Measurements from ENCODE around the gene FSTL3. TPM values are rescaled to one million over a fixed set of nuclear protein-coding genes. Genes with fewer than 3 reads are reported as not detected.

Gene FSTL3
- total RNA-seq, 1 experiment from 2014 or later = 317 TPM

DNA sequence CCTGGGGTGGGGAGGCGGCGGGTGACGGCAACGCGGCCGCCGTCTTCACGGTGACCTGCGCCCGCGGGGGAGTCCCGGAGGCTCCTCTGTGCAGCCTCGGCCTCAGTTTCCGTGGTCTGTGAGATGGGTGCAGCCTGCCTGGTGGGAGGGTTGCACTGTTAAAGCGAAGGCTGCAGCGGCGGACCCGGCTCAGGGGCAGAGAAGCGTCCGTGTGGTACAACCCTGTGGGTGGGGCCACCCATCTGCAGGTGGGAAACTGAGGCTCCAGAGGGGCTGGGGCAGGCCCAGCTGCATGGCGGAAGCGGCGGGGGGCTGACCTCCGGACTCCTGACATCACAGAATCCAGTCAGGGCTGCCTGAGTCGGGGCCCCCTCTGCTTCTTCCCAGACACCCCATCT is 36.0 kb upstream of the FSTL3 start:
- peaks cover 14% of the 10 kb centered on the region for H3K4me1 ChIP-seq (replicated peaks)
- no peak for DNase-seq (ENCODE audit: low read depth in 1 of 2, low spot score in 2 of 2)
- peak overlapping the region; percentile 43 for H3K4me3 ChIP-seq
- no peak overlapping the region for H3K27ac ChIP-seq
- H3K27me3 ChIP-seq (replicated peaks) = no peaks in the 10 kb centered on the region; the same call in 1 of the 2 replicates
- H3K36me3 ChIP-seq = peaks cover 9% of the 10 kb centered on the region
- H3K9me3 ChIP-seq (replicated peaks) = no peaks in the 10 kb centered on the region

DNA sequence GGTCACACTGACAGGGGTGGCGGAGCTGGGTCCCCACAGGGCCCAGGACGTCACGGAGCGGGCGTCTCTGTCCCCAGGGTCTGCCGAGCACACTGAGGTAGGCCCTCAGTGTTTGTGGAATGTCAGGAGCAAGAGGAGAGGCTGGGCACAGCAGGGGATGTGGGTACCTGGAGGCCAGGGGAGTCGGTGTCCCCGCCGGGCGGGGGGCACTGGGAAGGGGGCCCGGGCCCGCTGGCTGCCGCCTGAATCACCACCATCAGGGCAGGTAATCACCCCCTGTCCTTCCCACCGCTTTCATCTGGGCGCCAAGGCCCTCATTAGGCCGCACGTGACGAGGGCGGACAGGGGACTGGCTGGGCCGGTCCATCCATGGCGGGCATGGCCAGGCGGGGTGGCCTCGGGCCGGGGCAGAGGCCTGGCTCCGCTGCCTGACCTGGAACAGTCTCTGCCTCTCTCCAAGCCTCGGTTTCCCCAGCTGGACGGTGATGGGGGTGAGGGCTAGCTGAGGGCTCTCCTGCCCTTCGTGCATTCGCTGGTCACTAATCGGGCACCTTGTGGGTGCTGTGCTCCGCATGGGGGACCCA is 35.5 kb upstream of the FSTL3 start:
- Histone ChIP-seq H3K27ac (no peak overlapping the region), H3K36me3 (peaks cover 13% of the 10 kb centered on the region), H3K4me1 (replicated peaks) (peaks cover 14% of the 10 kb centered on the region), H3K9me3 (replicated peaks) (no peaks in the 10 kb centered on the region), H3K4me3 (no peak overlapping the region), H3K27me3 (replicated peaks) (no peaks in the 10 kb centered on the region; the same call in 1 of the 2 replicates)
- no peak for DNase-seq (ENCODE audit: low read depth in 1 of 2, low spot score in 2 of 2)

DNA sequence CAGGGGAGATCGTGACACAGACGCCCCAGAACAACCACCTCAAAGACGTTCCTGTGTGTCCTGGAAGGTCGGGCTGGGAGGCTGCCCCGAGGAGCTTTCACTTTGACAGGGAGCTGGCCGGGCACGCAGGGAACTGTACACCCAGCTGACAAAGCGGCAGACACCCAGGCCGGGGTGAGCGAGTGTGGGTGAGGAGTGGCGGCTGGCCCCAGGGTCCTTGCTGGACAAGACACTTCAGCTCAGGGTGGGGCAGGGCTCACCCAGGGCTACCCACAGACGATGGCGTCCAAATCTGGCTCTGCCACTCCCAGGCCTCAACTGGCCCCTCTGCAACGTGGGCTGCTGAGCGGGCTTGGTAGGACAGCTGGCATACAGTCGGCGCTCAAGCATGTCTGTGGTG is 34.5 kb upstream of the FSTL3 start:
- H3K4me3 ChIP-seq = no peak overlapping the region
- DNase-seq (ENCODE audit: low read depth in 1 of 2, low spot score in 2 of 2) = no peak

DNA sequence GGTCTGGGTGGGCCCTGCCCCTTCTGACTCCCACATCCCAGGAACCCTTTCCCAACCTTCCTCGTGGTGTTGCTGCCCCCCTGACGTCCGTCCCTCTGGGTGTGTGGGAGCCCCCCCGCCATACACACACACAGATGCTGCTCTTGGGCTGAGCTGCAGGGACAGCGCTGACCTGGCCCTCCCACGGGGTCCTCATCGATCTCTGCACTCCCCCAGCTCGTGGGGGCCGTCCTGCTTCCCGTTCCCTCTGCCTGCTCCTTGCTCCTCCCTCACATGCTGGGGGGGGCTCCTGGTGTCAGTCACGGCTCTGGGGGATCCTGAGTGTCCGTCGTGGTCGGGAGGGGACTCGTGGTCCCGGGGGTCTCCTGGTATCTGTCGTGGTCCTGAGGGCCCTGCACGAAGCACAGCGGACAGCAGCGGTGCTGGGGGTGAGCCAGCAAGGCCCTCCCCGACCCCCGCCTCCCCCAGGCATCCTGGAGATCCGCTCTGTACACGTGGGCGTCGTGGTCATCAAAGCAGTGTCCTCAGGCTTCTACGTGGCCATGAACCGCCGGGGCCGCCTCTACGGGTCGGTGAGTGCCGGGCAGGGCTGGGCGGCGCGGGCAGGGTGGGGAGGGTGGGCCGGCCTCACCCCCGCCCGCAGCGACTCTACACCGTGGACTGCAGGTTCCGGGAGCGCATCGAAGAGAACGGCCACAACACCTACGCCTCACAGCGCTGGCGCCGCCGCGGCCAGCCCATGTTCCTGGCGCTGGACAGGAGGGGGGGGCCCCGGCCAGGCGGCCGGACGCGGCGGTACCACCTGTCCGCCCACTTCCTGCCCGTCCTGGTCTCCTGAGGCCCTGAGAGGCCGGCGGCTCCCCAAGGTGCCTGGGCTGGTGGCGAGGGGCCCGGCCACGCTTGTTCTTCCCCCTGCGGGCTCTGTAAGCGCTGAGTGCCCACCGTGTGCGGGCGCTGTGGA is 33.1 kb upstream of the FSTL3 start:
- Histone ChIP-seq H3K36me3 (peaks cover 37% of the 10 kb centered on the region), H3K27ac (no peak overlapping the region), H3K9me3 (replicated peaks) (no peaks in the 10 kb centered on the region), H3K4me3 (no peak overlapping the region), H3K27me3 (replicated peaks) (no peaks in the 10 kb centered on the region; the same call in 1 of the 2 replicates), H3K4me1 (replicated peaks) (peaks cover 14% of the 10 kb centered on the region)
- no peak for DNase-seq (ENCODE audit: low read depth in 1 of 2, low spot score in 2 of 2)

More for the DNA sequence above, 34.5 kb upstream of the FSTL3 start:
- Histone ChIP-seq H3K27me3 (replicated peaks) (no peaks in the 10 kb centered on the region; the same call in 1 of the 2 replicates), H3K4me1 (replicated peaks) (peaks cover 14% of the 10 kb centered on the region), H3K9me3 (replicated peaks) (no peaks in the 10 kb centered on the region), H3K27ac (no peak overlapping the region), H3K36me3 (peaks cover 23% of the 10 kb centered on the region)

DNA sequence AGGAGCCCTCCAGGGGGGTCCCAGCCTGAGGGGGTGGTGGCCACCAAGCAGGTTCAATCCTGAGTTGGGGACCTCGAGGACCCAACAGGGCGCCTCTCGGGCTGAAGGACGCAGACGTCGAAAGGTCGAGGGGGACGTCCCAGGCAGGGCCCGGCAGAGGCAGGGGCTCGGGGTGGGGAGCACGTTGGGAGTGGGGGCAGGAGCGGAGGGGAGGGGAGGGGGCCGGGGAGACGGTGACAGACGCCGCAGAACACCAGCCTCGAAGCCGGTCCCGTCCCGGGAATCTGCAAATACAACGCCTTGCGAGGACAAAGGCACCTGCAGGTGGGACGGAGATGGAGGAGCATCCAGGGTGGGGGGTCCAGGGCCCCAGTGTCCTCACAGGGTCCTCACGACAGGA is 32.5 kb upstream of the FSTL3 start:
- no peaks in the 10 kb centered on the region; the same call in 1 of the 2 replicates for H3K27me3 ChIP-seq (replicated peaks)
- H3K9me3 ChIP-seq (replicated peaks) = no peaks in the 10 kb centered on the region
- no peak overlapping the region for H3K4me3 ChIP-seq
- peaks cover 14% of the 10 kb centered on the region for H3K4me1 ChIP-seq (replicated peaks)
- no peak overlapping the region for H3K27ac ChIP-seq
- peaks cover 41% of the 10 kb centered on the region for H3K36me3 ChIP-seq
- DNase-seq (ENCODE audit: low read depth in 1 of 2, low spot score in 2 of 2) = no peak

DNA sequence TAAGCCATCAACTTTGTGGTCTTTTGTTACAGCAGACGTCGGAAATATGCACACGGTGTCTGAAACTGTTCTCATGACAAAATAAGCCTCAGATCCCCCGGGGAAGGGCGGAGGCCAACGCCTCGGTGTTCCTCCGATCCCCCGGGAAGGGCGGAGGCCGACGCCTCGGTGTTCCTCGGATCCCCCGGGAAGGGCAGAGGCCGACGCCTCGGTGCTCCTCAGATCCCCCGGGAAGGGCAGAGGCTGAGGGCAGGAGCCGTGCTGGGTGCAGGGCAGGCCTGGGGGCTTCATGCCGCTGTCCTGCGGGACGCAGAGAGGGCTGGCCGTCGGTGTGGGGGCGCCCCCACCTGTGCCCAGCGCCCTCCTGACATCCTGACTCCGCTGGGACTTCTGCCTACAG is 31.8 kb upstream of the FSTL3 start:
- Histone ChIP-seq H3K4me1 (replicated peaks) (peaks cover 7% of the 10 kb centered on the region), H3K27me3 (replicated peaks) (no peaks in the 10 kb centered on the region; the same call in 1 of the 2 replicates), H3K27ac (no peak overlapping the region), H3K4me3 (no peak overlapping the region), H3K9me3 (replicated peaks) (no peaks in the 10 kb centered on the region), H3K36me3 (peaks cover 48% of the 10 kb centered on the region)
- DNase-seq (ENCODE audit: low read depth in 1 of 2, low spot score in 2 of 2) = no peak

DNA sequence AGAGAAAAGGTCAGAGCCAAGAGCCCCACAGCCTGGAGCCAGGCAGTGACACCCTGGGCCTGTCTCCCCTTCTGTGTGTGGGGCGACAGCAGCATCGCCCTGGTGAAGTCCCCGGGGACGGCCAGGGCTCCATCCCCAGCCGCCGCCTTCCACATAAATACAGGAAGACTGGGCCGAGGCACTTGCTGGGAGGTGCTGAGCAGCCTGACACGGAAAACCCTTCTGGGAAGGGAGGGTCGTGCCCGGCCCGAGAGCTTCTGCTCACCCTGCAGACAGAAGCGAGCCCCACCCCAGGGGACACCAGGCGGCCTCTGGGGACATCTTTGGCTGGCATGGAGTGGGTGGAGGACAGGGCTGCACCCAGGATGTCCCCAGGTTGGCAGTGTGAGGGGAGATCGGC is 31.4 kb upstream of the FSTL3 start:
- DNase-seq (ENCODE audit: low read depth in 1 of 2, low spot score in 2 of 2) = no peak
- no peak overlapping the region for H3K27ac ChIP-seq
- no peaks in the 10 kb centered on the region for H3K27me3 ChIP-seq (replicated peaks)
- H3K4me1 ChIP-seq (replicated peaks) = peaks cover 5% of the 10 kb centered on the region
- H3K9me3 ChIP-seq (replicated peaks) = no peaks in the 10 kb centered on the region
- no peak overlapping the region for H3K4me3 ChIP-seq
- H3K36me3 ChIP-seq = peaks cover 50% of the 10 kb centered on the region

DNA sequence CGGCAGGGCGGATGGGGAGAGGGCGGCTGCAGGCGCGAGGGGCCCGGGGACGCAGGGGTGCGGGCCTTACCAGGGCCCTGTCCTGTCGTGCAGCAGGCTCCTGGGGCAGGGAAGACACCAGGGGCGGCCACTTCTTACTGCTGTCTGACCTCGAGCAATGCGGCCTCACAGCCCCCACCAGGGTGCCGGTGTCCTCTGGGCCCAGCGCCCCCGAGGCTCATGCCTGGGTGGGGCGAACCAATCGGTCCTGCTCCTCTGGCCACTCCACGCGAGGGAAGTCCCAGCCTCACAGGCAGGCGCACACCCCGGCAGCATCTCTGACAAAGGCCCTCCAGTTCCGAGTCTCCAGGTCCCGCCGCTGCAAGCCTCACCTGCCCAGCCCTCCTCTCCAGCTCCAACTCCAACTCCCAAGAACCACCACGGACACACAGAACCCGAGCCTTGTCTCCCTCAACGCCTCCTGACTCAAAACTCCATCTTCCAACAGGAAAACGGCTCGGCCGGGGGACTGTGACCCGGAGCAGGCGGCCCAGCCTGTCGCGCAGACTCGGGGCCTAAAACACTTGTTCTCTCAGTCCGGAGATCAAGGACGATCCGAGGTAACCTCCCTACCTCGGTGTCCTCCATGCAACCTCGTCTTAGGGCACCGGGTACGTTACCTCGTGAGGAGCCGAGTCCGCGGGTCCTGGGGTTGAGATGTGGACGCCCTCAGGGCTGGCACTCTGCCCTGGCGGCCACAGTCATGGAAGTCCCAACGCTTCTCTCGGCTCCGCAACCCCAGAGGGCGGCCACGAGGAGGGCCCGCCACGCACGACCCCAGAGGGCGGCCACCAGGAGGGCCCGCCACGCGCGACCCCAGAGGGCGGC is 30.0 kb upstream of the FSTL3 start:
- Histone ChIP-seq H3K9me3 (replicated peaks) (no peaks in the 10 kb centered on the region), H3K4me1 (replicated peaks) (no peaks in the 10 kb centered on the region), H3K36me3 (peaks cover 57% of the 10 kb centered on the region), H3K27ac (no peak overlapping the region), H3K27me3 (replicated peaks) (no peaks in the 10 kb centered on the region), H3K4me3 (no peak overlapping the region)
- no peak for DNase-seq (ENCODE audit: low read depth in 1 of 2, low spot score in 2 of 2)

DNA sequence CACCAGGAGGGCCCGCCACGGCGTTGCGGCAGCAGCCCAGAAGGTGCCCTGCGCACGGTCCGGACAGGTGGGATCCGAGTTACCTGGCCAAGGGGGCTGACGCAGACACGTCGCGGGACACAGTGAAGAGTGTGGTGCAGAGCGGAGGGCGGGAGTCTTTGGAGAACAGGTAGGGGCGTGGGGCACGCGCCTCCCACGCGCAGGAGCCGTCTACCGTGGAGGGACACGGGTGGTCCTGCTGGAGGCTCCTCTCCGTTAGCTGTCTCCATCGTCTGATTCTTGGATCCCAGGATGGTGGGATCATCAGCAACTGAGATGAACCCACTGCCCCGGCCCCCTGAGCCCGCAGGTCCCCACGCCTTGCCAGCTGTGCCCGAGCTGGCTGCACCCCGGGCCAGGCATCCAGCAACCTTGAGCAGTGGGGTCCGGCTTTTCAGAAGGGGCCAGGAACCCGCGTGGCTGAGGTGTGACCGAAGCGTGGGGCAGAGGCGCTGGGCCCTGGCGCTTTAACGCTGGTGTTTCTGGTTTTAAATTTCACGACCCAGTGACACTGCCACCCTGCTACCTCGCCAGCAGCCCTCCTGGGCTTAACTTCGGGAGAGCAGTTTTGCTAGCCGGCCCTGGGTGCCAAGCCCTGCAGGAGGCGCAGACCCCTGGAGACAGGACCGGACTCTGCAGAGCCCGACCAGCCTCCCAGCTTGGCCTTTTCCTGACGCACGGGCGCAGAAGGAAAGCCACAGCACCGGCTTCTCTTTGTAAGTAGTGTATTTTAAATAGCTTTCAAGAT is 29.2 kb upstream of the FSTL3 start:
- Histone ChIP-seq H3K36me3 (peaks cover 66% of the 10 kb centered on the region), H3K27me3 (replicated peaks) (no peaks in the 10 kb centered on the region), H3K4me3 (no peak overlapping the region), H3K9me3 (replicated peaks) (no peaks in the 10 kb centered on the region), H3K27ac (no peak overlapping the region), H3K4me1 (replicated peaks) (no peaks in the 10 kb centered on the region)
- DNase-seq (ENCODE audit: low read depth in 1 of 2, low spot score in 2 of 2) = no peak

DNA sequence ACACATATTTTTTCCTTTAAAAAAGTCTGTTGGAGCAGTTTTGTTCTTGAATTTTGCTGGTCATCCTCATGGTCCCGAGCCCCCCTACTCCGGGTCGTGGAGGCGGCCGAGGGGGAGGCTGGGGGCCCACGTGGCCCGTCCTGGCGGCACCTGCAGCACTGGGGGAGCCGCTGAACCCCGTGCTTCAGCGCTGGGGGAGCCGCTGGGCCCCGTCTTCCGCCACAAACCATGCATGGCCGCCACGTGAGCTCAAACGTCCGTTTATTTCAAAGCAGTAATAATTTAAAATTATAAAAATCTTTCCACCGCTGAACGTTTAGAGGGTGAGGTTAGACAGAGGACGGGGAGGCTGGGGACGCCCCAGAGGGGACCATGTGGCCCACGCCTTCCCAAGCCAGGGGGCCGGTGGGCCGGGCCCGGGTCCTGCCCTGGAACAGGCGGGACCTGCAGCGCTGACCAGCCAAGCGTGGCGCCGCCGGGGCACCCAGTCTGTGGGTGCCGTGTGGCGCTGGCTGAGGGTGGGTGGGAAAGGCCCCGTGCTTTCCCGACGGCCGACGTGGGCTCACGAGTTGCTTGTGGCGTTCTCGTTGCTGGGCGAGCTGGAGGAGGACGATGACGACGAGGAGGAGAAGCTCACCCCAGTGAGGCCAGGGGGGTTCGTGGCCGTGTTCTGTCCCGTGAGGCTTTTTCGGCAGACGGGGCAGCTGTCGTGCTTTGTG is 28.5 kb upstream of the FSTL3 start:
- Histone ChIP-seq H3K4me1 (replicated peaks) (no peaks in the 10 kb centered on the region), H3K36me3 (peaks cover 73% of the 10 kb centered on the region), H3K9me3 (replicated peaks) (no peaks in the 10 kb centered on the region), H3K27me3 (replicated peaks) (no peaks in the 10 kb centered on the region), H3K4me3 (no peak overlapping the region), H3K27ac (no peak overlapping the region)
- DNase-seq (ENCODE audit: low read depth in 1 of 2, low spot score in 2 of 2) = no peak

DNA sequence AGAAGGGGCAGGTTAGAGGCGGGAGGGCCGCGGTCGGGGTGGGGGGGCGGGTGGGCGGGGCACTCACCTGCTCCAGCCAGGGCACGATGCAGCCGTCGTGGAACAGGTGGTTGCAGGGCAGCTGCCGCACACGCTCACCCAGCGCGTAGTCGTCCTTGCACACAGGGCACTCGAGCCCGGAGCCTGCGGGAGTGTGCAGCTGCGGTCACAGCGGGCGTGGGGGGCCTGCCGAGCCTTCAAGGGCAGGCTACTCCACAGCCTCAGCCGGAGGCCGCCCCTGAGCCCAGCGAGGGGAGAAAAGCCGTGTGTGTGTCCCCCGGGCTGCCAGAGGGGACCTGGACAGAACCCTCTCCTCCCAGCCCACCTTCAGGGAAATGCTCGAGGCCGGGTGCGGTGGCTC is 27.9 kb upstream of the FSTL3 start:
- no peaks in the 10 kb centered on the region for H3K27me3 ChIP-seq (replicated peaks)
- H3K9me3 ChIP-seq (replicated peaks) = no peaks in the 10 kb centered on the region
- H3K4me1 ChIP-seq (replicated peaks) = no peaks in the 10 kb centered on the region
- peaks cover 79% of the 10 kb centered on the region for H3K36me3 ChIP-seq
- no peak for DNase-seq (ENCODE audit: low read depth in 1 of 2, low spot score in 2 of 2)
- H3K27ac ChIP-seq = no peak overlapping the region
- no peak overlapping the region for H3K4me3 ChIP-seq

DNA sequence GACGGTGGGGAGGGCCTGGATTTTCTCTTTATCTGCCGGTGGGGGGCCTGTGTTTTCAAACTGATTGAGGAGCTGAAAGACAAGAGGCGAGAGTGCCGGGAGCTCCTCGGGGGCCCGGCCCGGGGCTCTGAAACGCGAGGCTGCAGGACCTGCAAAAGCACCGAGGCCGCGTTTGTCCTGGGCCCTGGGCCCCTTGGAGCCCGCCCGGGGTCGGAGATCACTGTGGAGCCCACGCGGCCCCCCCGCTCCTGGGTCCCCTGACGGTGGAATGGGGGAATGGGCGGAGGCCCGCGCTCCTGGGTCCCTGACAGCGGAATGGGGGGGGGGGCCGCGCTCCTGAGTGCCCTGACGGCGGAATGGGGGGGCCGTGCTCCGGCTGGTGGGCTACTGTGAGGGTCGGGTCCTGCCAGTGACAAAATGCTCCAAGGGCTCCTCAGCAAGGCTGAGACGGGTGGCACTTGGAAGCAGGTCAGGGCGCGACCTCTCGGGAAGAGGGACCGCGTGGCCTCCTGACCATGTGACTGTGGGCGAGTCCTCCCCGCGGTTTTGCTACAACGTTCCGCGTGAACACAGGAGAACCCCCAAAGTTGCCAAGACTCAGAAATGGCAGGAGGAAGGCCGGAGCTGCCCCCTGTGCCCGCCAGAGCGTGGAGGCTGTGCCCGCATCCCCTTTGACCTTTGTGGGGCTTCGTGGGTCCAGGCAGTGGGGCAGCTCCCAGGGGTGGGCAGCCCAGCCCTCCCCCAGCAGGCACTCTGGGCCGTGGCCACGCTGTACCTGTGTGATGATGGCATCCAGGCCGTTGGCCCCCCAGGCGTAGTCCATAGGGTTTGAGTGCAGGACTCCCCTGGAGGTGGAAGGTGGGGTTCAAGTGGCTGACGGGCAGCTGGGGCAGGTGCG is 27.0 kb upstream of the FSTL3 start:
- Histone ChIP-seq H3K36me3 (peaks cover 85% of the 10 kb centered on the region), H3K27ac (no peak overlapping the region), H3K4me1 (replicated peaks) (no peaks in the 10 kb centered on the region), H3K4me3 (no peak overlapping the region), H3K27me3 (replicated peaks) (no peaks in the 10 kb centered on the region), H3K9me3 (replicated peaks) (no peaks in the 10 kb centered on the region)
- DNase-seq (ENCODE audit: low read depth in 1 of 2, low spot score in 2 of 2) = peak in 1 of 2 experiments; percentile 42
